ENCODE results near the gene EPHA4.

- TF ChIP-seq, protein P1, sequence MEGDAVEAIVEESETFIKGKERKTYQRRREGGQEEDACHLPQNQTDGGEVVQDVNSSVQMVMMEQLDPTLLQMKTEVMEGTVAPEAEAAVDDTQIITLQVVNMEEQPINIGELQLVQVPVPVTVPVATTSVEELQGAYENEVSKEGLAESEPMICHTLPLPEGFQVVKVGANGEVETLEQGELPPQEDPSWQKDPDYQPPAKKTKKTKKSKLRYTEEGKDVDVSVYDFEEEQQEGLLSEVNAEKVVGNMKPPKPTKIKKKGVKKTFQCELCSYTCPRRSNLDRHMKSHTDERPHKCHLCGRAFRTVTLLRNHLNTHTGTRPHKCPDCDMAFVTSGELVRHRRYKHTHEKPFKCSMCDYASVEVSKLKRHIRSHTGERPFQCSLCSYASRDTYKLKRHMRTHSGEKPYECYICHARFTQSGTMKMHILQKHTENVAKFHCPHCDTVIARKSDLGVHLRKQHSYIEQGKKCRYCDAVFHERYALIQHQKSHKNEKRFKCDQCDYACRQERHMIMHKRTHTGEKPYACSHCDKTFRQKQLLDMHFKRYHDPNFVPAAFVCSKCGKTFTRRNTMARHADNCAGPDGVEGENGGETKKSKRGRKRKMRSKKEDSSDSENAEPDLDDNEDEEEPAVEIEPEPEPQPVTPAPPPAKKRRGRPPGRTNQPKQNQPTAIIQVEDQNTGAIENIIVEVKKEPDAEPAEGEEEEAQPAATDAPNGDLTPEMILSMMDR (IDR thresholded peaks at IDR 0.05): no peak
- TF ChIP-seq POLR2A (IDR thresholded peaks at IDR 0.05): no peak
These were observed 103.8 kb downstream of the EPHA4 start for GRCh38 chr2:221468317-221468716.
